Measurements from ENCODE around the gene DGCR6L.
A peak's percentile ranks its signal among the peaks of the same experiment; 100 is the strongest.
"Not testable (repeated sequence)": the region's sequence is repeated elsewhere in the genome, so short reads cannot be mapped to it uniquely, and the experiment has no call there.

The DGCR6L gene

DNA sequence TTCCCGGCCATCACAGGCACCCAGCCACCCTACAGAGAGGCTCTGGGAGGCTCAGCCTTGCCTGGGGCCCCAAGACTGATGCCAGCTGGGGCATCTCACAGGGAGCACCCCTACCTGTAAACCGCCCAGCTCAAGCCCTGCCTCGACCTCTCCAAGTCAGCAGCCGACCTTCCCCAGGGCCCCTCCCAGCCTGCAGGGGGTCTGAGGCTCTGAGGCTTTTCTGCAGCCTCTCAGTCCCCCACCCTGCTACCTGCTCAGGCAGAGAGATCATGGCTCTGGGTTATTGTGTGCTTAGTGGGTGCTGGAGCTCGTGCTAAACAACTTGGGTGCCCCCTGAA is 28.6 kb downstream of the DGCR6L start:
- no peak for DNase-seq

DNA sequence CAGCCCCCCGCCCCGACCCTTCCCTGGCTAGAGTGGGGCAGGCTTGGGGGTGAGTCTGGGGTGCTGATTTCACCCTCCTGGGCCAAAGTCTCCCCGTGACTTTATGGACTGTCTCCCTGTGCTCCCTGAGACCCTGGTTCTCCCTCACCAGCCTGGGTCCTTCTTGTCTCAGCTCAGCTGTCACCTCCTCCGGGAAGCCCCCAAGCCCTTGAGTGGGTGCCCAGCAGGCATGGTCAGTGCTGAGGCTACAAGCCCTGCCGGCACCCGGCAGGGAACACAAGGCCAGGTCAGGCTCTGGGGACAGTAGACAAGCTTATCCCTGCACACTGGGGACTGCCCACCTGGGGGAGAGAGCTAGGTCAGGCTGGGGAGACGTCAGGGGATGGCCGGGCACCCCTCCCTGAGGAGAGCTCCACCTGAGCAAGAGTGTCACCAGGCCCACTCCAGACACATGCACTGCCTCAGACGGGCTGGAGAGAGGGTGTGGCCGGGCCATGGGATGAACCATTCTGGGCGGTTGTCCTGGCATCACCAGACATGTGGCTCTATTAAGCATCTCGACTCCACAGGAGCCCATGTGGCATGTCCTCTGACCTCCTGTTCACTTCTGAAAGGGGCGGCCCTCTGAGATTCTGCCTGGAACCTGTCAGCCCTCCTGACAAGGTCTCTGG is 29.1 kb downstream of the DGCR6L start:
- no peak for DNase-seq

DNA sequence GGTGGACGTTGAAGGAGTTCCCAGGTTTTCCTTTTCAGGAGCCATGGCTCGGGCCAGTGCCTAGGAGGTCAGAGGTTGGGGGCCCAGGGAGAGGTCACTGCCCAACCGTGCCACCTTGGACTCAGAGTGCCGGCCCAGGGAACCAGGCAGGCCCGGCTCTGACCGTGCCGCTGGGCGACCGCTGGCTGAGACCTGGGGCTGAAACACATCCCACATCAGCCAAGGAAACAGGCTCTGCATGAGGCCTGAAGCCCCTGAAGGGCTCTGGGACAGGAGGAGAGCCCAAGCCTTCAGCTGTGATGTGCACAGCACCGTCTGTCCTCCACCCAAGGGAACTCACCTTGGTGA is 29.8 kb downstream of the DGCR6L start:
- no peak for DNase-seq

DNA sequence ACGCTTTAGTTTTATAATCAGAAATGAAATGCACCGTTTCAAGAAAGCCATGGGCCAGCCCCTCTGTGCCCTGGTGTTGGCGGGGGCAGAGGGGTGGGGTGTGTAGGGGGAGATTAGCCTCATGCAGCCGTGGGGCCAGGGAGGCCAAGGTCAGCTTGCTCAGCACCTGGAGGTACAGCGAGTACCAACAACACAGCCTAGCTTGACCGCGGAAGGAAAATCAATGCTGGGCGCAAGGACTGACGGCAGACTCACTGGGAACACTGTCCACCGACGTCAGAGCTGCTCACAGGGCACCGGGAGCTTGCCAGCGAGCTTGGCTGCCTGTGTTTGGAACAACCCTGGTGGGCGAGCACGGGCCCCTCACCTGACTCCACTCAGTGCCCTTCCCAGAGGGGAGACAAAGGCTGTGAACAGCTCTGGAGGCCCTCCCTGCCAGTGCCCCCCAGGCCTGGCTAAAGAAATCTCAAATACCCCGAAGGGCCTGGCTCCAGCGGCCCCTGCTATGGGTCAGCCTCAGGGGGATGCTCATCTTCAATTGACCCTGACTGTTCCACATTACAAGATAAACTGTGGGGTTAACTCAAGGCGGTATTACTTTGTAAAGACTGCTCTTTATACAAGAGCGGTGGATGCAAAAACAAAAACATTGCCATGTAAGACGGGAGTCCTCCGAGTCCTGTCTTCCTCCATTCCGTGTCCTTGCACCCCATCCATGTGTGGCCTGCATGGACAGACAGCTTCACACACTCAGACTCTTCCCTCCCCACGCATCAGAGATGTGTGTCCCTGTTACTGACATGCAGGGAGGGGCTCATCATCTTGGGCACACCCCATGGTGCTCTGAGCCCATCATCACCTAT is 30.4 kb downstream of the DGCR6L start:
- not testable (repeated sequence) for DNase-seq

DNA sequence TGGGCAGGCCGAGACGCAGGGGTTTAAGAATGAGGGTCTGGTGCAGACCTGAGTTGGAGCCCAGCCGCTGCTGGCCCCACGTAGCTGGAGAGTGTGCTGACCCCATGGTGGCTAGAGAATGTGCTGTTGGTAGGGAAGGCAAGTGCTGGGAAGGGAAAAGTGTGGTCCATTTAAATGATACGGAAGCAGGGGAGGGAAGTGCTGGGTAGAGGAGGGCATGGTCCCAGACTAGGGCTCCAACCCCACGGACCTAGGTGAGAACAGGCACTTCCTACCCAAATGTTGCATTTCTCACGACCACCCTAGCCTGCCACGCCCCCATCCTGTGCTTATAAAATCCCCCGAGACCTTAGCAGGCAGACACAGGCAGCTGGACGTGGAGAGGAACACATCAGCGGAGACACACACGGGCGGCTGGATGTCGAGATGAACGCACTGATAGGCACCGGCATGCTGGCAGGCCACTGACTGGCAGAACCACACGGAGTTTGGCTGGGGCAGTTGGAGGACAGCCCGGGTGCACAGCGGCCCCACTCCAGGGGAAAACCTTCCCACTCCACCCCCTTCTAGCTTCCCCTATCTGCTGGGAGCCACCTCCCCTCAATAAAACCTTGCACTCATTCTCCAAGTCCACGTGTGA is 33.0 kb downstream of the DGCR6L start:
- DNase-seq = not testable (repeated sequence)

DNA sequence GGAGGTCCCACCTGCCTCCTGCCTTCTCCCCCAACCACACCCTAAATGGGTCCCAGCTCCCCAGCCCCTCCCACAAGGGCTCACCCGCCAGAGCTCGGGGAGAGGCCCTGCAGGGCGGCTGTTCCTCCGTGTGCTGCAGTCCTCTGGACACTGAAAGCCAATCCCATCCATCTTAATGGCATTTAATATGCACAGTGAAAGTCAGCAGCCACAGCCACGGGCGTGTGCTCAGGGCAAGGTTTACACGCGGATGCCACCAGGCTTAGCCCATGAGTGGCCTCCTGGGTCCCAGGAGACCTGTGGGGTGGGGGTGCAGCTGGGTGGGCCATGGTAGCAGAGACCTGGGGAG is 33.6 kb downstream of the DGCR6L start:
- DNase-seq = not testable (repeated sequence)

DNA sequence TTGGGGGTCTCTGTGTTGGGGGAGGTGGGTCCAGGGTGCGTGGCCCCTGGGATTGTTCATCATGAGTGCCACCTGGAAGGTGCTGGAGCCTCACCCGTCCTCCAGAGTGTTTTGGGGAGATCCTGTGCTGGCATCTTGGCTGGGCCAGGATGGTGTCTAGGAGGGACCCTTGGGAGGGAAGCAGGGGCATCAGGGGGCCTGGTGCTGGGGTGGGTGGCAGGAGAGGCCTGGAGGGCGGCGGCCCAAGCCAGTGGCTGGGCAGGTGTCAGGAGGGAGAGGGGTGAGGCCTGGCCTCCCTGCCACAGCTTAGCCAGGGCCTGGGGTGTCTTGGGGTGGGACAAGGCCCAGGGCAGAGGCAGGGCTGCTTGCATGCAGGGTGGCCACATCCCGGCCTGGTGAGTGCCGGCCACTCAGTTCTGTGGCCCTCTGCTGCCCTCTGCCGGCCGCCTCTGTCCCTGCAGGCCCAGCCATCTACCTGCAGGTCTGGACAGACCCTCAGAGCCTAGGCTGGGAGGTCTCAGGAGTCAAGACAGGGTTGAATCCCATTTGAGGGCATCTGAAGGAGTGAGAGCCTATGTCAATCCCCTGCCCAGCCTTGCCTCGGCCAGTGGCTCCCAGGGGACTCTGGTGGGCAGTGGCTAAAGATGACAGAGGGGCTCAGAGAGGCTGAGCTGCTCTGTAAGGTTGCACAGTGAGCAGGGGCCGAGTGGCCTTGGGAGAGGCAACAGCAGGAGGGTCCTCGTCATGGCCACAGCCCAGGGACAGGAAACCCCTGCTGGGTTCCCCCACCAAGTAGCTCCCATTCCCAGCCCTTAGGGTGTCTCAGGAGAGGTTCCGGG is 34.2 kb downstream of the DGCR6L start:
- DNase-seq = peak; percentile 41

DNA sequence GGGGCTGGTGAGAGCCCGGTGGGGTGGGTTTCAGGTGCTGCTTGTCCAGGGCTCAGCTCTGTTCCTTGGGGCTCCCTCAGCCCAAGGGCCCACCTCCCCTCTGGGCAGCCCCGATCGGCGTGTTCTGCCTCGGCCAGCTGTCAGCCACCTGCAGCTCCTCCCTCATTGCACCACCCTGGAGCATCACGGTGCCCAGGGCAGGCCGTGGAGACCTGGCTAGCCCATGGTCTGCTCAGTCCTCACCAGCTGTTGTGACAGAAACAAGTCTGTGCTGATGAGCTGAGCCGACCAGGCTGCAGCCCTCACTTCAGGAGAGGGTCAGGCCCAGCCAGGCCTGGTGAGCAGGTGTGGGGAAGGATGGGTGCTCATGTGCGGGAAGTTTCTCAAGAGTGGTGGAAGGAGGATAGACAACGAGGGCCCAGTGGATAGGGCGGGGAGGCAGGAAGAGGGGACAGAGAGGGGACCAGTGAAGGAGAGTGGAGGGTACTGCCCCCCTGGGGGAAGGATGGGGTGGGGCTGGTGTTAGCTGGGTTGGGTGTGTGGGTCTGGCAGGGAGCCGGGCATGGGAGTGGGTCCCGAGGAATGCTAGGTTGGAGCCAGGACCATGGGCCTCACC is 35.3 kb downstream of the DGCR6L start:
- no peak for DNase-seq

DNA sequence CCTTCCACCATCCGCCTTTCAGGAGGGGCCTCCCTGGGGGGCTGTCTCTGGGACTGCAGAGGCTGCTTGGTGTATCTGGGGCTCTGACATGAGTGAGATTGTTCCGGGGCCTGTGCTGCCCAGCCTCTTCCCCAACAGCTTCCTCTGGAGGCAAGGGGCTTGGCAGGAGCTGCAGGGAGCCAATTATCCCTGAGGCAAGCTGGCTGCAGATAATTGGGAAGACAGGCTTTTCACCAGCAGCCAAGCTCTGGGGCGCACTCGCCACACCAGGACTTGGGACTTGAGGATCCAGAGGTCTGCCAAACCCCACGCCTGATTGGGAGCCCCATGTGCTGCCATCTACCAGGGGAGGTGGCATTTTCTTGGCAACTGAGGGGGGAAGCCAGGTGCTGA is 36.2 kb downstream of the DGCR6L start:
- peak; percentile 31 for DNase-seq

DNA sequence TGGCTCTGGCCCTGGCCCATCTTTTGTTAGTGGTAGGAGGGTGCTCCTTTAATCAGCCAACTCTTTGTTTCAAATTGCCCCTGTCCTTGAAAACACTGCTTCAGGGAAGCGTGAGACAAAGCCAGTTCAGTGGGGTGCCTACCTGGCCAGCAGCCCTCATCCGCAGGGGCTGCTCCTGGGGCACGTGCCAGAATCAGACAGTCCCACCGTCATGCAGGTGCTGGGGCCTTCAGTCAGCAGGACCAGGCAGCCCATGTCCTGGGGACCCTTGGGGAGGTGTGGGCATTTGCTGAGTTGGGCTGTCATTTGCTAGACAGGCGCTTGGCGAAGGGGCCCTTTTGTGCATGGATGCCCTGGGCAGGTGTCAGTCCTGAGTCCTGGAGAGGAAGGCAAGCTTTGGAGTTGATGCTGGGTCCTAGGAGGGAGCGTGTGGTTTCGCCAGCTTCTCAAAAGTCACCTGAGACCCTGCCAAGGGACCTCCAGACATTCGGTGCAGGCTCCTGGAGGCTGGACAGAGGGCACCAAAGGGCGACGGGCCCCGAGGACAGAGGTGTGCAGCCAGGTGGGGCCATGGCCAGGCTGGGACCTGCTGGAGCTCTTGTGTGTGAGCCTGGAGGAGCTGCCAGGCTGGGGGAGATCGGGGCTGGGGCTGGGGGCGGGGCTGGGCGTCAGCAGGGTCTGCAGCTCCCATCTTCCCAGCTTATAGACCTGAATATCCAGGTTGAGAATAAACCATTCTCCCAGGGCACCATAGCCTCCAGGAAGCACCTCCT is 36.8 kb downstream of the DGCR6L start:
- DNase-seq = no peak

DNA sequence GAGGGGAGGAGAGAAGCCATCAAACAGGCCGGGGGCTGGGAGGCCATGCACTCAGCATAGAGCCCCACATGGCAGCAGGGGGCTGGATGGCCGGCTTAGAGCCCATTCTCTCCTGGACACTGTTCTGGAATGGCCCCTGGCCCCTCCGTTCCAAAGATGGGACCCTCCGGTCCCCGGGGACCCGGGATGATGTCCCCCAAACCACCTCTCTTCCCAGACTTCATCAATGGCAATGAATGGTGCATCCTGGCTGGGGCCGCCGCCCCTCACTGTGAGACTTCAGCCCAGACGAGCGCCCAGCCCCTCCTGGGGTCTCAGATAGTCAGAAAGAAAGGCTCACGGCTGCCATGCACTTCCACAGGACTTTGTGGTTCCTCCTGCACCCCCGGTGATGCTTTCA is 38.0 kb downstream of the DGCR6L start:
- DNase-seq = no peak

DNA sequence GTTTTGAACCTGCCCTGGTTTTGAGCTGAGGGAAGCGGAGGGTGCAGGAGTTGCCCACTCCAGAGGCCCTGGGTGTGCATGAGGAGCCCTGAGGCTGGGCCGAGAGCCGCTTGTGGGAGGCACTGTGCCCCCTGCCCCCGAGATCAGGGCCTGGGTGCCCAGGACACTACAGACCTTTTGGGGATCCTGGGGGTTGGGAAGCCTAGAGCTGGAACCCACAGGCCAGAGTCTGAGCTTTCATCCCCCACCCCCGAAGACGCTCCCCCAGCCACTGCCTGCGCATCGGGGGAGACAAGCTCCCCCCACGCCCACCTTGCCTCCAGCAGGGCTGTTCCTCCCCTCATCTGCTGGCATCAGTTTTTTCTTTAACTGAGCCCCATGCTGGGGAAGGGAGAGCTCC is 38.4 kb downstream of the DGCR6L start:
- not testable (repeated sequence) for DNase-seq

DNA sequence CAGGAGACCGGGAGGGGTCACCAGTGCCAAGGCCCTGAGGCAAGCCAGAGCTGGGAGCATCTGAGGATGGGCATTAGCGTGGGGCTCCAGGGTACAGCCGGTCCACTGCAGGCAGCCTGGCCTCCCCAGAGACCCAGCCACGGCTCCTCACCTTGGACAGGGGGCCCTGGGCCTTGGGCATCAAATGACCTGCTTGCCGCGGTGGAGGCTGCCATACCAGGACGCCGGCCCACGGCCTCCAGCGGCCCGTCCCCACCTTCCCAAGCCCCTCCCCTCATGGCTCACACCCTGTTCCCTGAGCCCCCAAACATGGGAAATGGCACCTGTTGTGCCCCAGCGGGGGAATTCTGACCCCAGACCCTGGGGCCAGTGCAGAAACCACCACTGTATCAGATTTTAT is 39.0 kb downstream of the DGCR6L start:
- no peak for DNase-seq

DNA sequence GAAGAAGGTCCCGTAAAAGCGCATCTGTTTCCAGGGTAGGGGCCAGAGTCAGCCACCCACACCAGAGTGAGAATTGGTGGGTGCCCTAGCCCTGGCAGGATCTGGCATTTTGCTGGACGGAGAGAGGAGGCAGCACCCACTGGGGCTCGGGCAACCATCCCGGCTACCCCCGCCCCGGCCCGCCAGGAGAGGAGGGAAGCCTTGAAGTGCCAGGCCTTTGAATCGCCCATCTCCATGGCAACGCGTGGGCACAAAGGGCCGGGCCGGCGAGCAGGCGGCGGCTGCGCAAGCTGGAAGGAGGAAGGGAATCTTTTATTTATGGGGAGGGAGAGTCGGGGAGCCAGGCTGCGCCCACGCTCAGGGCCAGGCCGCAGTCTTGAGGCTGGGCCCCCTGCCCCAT is 39.7 kb downstream of the DGCR6L start:
- peak; percentile 15 for DNase-seq

DNA sequence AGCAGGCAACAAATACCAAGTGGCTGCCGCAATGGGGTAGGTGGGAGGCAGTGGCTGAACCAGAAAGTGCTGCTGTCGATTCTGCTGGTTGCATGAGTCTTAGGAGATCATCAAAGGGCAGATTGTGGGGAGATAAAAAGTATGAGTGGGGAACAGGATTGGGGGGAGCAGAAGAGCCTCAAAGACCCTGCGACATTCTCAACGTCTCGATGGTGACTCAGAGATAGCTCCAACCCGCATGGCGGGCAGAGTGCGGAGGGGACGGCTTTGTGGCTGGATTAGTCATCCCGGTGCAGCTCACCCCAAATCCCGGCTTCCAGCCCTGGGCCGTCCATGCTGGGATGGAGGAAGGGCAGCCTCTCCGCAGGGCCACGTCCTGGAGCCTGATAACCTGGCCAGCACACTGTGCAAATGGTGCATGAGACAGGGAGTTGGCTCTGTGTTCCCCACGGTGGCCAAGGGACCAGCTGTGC is 40.2 kb downstream of the DGCR6L start:
- DNase-seq = no peak

DNA sequence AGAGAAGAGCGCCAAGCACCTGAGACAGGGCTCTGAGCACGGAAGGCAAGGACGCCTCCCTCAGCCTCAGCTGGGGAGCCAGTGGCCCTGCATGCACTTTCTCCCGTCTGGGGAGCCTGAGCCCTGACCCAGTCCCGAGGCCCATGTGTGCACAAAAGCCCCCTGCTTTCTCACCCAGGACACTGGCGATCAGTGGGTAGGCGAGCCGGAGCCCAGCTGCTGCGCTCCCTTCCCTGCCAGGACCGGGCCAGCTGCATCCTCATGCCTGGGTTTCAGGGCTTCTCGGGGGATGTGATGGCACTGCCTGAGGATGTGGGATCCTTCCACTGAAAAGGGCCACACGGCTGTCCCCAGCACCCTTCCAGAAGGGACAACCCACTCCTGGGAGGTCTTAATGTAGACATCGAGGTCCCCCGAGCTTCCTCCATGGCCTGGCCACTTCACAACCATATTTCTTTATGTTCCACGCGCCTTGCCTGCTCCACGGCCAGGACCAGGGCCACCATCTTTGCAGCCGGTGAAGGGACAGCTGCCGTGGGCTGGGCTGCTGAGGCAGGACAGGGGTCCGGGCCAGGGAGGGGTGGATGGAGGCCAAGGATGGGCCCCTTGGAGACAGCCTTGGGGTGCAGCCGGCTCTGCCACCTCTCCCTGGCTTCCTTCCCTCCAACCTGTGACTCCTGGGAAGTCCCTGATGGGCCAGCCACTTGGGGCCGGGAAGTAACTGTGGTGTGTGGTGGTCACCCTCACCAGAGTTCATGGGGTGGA is 41.0 kb downstream of the DGCR6L start:
- not testable (repeated sequence) for DNase-seq

DNA sequence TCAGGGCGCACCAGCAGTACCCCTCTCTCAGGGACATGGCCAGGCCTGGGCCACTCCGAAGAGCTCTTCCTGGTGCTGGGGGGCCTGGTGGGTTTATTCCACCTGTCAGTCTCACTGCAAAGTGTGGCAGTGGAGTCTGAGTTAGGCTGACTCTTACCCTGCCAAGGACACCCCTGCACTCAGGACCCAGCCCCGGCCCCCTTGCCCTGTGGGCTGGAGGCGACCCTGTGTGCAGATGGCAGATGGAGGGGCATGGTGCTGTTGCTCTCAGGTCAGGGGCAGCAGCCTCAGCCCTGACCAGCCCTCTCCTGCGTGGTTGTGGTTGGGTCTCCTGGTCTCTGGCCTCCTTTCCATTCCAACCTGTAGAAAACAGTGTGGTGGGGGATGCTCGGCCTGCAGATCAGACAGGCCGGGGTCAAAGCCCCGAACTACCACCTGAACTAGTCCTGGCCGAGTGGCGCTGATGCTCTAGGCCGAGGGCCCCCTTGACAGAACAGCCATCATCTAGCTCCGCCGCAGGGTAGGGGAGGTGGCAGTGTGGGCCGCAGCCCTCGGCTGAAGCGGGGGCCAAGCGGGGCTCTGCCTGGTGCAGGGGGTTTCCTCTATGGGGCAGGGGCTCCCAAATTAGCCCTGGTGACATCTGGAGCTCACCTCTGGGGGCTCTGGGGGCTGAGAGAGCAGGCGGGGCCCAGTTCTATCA is 41.8 kb downstream of the DGCR6L start:
- not testable (repeated sequence) for DNase-seq

DNA sequence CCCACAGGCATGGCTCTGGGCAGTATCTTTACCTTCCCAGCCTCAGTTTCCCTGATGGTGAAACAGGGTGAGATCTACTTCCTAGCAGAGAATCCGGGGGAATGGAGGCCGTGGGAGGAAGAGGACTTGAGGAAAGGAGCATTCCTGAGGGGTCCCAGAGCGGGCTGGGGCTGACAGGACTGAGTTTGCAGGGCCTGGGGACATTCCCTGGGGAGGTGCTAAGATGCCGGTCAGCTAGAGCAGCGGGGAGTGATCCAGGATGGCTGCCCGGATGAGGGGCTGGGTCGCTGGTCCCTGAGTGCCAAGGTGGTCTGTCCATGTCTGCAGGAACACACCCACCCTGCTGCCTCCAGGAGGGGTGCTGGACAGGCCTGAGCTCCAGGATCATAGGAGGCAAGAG is 43.4 kb downstream of the DGCR6L start:
- no peak for DNase-seq

DNA sequence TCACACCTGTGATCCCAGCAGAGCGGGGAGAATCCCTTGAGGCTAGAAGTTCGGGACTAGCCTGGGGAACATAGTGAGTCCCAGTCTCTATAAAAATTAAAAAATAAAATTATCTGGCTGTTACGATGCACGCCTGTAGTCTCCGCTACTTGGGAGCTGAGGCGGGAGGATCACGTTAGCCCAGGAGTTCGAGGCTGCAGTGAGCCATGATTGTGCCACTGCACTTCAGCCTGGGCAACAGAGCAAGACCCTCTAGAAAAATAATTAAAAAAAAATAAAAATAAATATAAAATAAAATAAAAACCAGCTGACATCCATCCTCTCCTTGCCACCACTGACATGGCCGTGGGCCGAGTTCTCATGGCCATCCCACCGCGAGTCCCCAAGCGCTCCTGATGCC is 44.0 kb downstream of the DGCR6L start:
- DNase-seq = no peak

DNA sequence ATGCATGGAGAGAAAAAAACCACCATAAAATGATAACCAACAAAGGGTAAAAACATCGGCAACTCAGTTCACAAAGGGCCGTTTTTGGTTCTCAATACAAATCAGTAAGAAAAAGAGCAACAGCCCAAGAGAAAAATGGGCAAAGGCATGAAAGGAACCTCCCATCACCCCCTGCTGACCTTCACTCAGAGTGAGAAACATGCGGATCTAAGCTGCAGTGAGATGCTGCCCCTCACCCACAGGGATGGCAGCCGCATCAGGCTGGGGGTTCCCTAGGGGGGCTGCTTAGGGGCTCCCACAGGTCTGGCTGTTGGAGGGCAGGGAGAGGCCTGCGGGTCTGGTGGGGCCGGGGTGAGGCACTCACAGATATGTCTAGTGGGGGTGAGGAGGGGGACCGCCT is 44.5 kb downstream of the DGCR6L start:
- DNase-seq = not testable (repeated sequence)

Measured in NCI-H2227 treated with DMSO at 0.1 percent for 48 hours (cell line).